GM21786 (cell line): ENCODE data around the gene OR56A1.
"Not testable (repeated sequence)": the region's sequence is repeated elsewhere in the genome, so short reads cannot be mapped to it uniquely, and the experiment has no call there.

Source experiments
- ATAC-seq: cut with Tn5 transposase; IDR thresholded peaks from one replicate; pipeline ENCODE4 v1.9.1; 2021; ENCODE audit not compliant: unreplicated experiment

The OR56A1 gene, protein sequence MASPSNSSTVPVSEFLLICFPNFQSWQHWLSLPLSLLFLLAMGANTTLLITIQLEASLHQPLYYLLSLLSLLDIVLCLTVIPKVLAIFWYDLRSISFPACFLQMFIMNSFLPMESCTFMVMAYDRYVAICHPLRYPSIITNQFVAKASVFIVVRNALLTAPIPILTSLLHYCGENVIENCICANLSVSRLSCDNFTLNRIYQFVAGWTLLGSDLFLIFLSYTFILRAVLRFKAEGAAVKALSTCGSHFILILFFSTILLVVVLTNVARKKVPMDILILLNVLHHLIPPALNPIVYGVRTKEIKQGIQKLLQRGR

DNA sequence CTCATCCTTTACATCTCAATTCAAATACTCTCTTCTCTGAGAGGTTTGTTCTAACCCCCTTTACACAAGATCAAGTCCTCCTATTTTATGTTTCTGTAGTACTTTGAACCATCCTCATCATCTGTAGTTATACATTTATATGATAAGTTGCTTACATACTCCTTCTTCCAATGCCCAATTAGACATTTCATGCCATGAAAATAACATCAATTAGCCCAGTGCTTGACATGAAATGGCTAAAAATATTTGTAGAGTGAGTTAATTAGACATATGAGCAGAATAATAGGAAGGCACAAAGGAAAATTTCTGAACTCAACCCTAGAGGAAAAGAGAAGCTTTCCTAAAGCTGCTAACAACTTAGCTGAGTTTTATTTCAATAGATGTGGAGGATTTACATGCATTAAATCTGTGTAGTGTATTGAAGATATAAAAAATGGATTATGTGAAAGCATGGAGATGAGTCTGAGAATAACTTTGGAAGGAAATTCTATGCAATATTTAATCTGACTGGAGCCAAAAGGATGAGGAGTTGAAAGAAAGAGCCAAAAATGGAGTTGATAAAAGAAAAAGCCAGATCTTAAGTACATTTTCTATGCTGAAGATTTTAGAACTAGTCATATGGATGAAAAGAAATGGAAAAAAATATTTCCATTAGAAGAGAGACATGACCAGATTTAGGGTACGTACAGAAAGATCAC lies at the start of gene OR56A1:
Gene OR56A1 (minus strand): TSS at position 51 of the 698 bp plus-strand sequence. CDS start 3,066 bp downstream, outside the sequence.
- no peak for ATAC-seq

DNA sequence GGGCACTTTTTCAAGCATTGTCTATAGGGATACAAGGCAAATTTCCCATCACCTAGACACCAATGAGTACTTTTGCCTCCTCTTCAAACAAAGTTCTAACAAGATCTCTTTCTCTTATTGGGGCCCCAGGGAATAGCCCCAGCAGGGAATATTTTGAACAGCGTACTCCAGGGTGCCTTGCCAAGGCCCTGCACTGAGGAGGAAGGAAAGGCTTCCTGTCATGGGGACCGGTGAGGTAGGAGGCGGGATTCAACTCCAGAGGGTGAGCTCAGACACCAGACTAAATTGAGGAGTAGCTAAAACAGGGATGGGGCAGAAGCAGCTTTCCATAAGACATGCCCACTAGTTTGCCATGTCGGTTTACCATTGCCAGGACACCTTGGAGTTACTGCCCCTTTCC lies 48.9 kb upstream of the OR56A1 start:
- ATAC-seq: no peak

DNA sequence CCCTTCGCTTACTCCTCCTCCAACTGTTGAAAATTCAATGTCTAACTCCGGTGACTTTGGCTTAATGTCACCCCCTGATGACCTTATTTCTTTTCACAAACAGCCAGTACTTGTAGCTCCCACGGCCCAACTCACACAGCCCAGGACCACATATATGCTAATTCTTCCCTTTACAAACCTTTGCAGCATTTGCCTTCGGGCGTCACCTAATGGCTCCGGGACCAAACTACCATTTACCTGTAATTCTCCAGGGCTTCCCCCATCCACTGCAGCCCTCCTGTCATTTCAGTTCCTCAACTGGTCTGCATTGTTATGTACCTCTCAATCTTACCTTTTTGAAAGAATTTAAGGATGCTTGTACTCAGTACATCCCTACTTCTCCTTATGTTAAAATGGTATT lies 47.2 kb upstream of the OR56A1 start:
- ATAC-seq: no peak

DNA sequence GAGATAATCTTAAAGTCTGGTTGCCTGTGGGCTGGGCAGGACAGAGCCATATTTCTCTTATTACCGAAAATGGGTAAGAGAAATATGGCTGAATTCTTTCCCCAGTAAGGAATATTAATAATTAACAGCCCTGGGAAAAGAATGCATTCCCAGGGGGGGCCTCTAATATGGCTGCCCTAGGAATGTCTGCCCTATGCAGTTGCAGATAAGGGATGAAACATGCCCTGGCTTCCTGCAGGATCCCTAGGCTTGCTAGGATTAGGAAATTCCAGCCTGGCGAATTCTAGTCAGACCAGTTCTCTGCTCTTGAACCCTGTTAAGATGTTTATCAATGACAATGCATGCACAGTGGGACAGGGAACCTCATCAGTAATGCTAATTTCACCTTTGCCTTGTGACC lies 45.9 kb upstream of the OR56A1 start:
- ATAC-seq: not testable (repeated sequence)

DNA sequence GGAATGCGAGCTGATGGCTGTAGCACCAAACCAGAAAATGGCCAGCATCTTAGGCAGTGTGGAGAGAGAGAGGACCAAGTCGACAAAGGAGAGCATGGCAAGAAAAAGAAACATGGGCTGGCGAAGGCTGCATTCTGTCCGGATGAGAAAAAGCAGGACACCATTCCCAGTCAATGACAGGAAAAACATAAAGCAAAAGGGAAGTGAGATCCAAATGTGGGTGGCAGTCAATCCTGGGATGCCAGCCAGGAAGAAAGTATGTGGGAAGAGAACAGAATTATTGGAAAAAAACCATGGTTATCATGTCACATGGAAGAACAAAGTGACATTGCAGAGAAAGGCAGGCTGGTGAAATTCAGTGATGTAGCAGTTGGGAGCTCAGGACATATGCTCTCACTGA lies 36.9 kb upstream of the OR56A1 start:
- ATAC-seq: no peak

DNA sequence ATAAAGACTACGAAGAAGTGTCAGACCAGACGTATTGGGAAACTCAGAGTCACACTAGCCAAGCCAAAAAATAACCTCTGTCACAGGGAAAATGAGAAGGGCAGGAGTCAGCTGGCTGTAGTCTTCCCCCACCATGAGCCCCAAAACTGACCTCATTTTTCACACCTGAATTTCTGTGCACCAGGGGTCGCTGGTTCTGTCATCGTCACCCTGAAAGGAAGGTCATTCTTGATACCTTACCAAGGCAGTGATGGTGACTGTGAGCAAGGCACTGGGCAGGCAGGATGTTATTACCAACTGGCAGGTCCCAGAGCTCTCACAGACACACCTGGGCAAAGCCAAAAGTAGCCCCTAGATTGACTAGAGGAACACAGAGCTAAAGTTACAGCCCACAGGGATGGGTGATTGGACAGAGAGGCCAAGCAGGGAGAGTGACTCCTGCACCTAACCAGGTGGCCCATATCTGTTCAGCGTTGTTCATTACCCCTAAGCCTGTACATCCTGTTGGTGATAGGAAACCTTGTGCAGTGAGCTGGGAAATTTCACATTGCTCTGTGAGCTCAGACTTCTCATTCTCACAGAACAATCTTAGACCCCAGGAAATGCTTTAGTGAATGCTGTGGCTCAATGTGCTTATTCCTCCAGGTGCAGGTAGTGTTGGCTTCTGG lies 32.3 kb upstream of the OR56A1 start:
- ATAC-seq: no peak

DNA sequence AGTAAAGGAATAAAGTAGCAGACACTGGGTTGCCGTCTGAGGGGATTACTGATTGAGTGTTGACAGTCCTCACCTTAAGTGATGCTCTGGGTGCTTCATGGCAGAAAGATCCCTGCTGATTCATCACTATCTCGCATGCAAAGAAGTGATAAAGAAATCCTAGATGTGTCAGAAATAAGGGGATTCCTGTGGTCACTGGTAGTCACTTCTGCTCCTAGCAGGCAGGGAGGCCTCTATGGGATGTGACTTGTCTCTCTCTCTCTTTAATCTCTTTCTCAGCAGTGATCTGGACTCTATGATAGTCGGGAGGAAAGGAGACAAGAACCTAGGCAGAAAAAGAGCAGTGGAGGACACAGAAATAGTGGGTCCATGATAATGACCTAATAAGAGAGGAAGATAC lies 30.9 kb upstream of the OR56A1 start:
- no peak for ATAC-seq

DNA sequence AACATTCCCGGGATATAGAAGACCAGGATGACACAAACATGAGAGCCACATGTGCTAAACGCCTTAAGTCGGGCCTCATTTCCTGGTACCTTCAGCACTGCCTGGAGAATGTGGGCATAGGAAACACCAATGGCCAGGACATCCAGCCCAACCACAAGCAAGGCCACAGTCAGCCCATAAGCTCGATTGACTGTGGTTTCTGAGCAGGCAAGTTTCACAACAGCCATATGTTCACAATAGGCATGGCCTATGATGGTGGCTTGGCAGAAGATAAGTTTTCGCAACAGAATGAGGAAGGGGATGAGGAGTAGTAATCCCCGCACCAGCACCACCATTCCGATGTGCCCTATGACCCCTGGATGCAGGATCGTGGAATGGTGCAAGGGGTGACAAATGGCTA lies 26.9 kb upstream of the OR56A1 start:
- no peak for ATAC-seq

DNA sequence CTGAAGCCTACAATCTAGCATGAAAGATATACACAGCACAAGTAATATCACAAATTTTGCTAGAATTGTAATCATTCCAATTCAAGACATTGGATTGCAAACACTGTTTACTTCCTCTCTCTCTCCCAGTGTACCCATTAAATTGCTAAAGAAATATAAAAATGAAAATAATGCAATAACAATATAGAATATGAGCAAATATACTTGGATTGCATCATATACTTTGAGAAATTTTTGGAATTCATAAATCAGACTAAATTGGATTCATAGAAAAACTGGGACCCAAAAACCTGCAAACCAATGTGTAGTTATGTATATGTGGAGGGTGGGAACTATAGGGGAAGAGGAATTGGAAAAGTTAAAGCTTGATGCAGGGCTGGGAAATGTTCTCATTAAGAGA lies 25.0 kb upstream of the OR56A1 start:
- no peak for ATAC-seq

DNA sequence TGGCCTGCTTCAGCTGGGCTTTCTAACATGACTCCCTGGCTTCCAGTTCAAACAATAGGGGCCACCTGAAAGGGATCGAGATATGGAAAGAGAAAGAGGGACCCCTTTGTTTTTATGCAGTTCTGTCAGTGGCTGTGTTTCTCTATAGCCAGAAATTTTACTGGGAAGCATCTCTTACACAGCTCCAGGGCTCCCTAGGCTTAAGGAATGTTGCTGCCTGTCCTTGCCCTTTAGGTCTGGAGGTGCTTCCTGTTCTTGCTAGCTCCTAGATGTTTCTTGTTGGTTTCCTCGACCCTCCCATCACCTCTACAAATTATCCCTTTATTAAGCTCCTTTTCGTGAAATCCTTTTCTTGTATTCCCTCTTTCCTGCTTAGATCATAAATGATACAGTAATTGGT lies 21.8 kb upstream of the OR56A1 start:
- no peak for ATAC-seq

DNA sequence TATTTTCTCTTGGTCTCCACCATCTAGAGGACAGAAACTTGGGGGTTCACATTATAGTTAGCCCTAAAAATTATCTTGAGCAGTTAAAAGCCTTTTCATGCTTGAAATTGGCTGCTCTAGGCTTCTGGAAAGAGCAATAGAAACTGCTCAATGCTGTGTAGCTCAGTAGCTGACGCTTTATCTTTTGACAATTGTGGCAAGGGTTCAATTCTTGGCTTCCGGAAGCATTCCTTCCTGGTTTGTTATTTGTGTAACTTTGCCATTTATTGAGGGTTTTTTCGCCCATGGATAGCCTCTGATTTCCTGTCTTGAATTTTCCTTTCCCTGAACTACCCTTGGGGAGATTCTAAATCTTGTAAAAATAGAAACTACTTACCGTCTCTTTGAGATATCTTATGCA lies 10.3 kb upstream of the OR56A1 start:
- no peak for ATAC-seq

DNA sequence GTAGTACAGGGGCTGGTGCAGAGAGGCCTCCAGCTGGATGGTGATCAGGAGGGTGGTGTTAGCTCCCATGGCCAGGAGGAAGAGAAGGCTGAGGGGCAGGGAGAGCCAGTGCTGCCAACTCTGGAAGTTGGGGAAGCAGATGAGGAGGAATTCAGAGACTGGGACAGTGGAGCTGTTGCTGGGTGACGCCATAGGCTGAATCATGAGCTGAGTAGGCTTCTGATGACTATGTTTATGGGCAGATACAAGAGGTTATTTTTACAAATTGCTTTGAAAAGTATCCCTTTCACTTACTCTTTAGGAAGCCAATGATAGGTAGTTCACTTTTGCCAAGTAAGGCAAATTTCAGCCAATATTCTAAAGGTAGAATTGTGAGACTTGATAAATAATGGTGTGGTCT lies 3.1 kb downstream of the OR56A1 start:
- ATAC-seq: no peak

DNA sequence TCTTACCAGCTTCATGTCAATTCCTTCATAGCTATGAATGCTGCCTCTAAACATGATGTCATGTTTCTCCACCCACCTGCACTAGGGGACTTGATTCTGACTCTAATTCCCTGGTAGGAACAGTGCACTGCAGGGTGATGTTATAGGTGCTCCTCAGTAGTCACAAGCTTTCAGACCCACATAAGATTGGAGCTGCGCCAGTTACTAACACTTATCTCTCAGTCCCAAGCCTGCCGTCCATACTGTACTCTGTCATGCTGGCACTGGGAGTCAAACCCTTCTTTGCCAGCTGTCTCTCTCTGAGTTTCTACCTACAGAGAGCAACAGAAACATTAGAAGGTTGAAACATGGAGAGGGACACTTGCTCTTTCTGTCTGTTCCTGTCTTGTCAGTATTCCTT lies 5.5 kb downstream of the OR56A1 start:
- no peak for ATAC-seq

DNA sequence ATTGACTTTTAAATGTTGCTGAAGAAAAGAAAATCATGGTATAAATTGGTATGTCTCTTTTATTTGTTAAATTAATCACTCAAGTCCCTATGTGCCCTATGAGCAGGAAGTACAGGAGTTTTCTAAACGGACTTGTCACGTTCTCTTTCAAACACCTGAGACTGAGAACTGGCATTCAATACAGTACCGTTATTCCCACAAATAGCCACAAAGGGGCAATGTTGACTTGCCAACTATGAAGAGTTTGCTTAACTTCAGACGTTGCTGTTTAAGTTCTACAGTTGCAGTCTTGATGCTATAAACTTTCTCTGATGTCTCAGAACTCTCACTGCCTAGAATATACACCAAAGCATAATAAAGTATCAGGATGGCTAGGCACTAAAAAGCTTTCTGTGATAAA lies 7.6 kb downstream of the OR56A1 start:
- no peak for ATAC-seq

DNA sequence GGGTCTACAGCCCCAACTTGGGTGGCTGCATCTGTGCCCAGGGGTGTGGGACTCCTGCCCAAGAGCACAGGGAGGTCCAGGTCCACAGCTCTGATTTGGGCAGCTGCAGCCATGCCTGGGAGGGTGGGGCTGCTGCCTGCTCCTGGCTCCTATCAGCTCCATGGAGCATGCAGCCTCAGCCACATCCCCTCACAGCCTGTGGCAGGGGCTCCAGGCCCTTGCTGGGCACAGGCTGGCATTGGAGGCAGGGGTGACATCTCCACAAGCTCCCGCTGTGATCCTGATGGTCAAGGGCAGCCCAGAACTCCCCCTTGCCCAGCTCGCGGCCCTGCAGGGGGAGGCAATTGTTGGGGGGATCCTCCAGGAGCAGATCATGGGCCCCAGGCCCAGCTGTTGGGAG lies 17.5 kb downstream of the OR56A1 start:
- no peak for ATAC-seq

DNA sequence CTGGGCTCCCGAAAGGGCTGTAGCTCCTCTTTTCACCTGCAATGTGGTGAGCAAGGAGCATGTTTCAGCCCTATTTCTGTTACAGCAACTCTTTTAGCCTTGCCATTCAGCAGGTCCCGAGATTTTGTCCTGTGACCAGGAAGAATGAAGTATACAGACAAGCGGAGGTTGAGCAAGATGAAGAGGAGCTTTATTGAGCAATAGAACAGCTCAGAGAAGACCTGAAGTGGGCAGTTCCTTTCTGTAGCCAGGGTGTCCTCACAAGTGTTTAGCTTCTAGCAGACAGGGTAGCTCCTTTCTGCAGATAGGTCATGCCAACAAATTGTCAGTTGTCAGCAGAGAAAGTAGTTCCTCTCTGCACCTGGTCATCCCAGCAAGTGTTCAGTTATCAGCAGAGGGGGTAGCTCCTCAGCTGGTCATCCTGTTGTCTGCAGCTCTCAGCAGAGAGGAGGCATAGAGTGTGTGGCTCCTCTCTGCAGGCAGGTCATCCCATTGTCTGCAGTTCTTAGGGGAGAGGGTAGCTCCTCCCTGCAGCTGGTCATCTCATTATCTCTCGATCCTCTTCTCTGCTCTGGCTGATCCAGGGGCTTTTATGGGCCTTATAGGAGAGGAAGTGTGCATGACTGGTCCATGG lies 18.4 kb downstream of the OR56A1 start:
- no peak for ATAC-seq

DNA sequence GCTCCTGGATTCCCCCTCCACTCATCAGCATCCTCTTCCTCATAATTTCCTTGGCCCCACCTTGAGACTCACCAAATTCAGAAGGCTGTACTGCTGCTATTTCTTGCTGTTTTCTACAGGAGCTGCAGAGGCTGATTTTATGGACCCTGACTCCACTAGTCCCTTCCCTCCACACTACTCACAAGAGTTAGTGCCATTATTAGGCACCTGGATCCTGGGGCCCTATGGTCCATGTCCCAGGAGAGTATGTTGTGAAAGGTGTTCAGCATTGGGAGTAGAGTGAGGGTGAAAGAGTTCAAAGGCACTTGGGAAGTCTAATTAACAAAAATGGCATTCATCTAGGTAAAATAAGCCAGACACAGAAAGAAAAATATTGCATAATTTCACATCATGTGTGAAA lies 23.7 kb downstream of the OR56A1 start, which contains the start of gene OR56A4:
Gene OR56A4 (minus strand): TSS at position 101 of the 400 bp plus-strand sequence. CDS start 3,954 bp downstream, outside the sequence.
- ATAC-seq: no peak

DNA sequence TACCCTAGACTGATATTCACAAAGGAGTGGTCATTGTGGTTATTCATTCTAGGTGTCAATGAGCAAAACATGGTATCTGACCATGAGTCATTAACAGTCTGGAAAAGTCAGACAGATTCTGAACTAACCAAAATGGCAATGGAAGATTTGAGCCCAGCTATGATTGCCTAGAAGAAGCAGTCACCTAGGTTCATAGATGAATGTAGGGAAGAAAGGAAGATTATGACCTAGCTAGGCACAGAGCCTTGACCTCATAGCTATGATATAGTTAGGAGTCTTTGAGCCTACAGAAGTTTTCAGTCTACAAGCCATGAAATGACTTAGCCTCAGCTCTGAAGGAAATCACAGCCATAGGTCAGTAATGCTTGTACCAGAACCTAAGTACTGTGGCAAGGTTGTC lies 24.2 kb downstream of the OR56A1 start:
- ATAC-seq: no peak

DNA sequence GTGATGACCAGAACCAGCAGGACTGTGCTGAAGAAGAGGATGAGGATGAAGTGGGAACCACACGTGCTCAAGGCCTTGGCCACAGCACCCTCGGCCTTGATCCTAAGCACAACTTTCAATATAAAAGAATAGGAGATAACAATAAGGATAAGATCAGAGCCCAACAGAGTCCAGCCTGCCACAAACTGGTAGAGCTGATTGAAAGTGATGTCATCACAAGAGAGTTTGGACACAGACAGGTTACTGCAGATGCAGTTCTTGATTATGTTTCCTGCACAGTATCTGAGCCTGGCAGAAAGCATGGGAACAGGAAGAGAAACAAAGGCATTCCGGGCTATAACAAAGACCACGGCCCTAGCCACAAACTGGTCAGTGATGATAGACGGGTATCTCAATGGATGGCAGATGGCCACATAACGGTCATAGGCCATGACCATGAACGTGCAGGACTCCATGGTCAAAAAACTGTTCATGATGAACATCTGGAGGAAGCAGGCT lies 28.3 kb downstream of the OR56A1 start:
- ATAC-seq: no peak

DNA sequence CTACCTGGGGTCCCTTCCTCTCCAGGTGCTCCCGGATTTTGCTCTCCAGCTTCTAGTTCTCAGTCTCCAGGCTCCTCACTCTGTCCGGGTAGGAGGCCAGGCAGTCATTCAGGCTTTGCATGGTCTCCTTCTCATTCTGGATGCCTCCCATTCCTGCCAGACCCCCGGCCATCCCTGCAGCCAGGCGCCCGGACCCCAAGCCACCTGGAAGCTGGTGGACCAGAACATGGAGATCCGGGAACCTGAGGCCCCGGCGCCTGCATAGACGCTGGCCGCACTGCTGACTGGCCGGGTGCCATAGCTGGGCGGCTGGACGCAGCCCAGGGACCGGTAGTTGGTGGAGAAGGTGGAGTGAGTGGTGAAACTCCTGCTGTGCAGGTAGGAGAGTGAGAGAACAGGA lies 35.8 kb downstream of the OR56A1 start:
- no peak for ATAC-seq

DNA sequence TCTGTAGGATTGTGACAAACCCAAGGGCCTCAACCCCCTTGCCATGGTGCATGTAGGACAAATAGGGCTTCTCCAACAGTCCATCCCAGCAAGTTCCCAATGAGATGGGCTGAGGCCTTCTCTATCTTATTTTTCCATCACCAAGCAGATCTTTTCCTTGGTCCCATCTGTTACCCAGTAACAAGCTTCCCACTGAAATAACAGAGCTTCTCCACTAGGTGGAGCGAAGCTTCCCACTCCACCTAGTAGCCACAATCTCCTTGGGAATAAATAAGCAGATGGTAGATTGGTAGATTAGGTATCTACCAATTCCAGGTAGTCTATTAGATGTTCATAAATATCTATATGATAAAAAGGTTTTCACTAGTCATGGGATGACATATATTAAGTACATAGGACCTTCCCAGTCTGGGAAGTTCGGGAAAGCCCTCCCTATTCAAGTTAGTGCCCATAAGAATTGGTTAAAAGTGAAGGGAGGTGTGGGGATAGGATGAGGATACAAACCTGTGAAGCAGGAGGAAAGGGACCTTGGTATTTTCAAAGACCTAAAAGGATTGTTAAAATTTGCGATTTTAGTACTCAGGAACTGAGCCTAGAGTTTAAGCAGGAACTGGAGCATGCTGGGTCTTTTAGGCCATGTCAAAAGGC lies 37.8 kb downstream of the OR56A1 start:
- ATAC-seq: peak; percentile 63
